ENCODE data around the gene TMC8. TPM values are rescaled to one million over a fixed set of nuclear protein-coding genes. Genes with fewer than 3 reads are reported as not detected.
"Not testable (repeated sequence)": the region's sequence is repeated elsewhere in the genome, so short reads cannot be mapped to it uniquely, and the experiment has no call there.

Gene TMC8
- 3.7 TPM for polyA plus RNA-seq (ENCODE audit: insufficient read length)

- no peak for DNase-seq
Measured at GRCh38 chr17:78130437-78131101, at the start of gene TMC8. TMC8 (plus strand) TSS chr17:78130771; CDS start chr17:78131589, 818 bp downstream.

GRCh38 chr17:78081551-78081950, 49.0 kb upstream of the TMC8 start:
- no peak for DNase-seq

- DNase-seq, result not testable (repeated sequence)
Measured at GRCh38 chr17:78082355-78082872, 48.2 kb upstream of the TMC8 start.

- DNase-seq, result no peak
Measured at GRCh38 chr17:78082988-78083387, 47.6 kb upstream of the TMC8 start.

GRCh38 chr17:78086740-78087139, 43.8 kb upstream of the TMC8 start:
- DNase-seq, result no peak

- DNase-seq, result no peak
Measured at GRCh38 chr17:78088529-78088928, 42.0 kb upstream of the TMC8 start.

- no peak for DNase-seq
Measured at GRCh38 chr17:78089576-78090281, 40.8 kb upstream of the TMC8 start.

GRCh38 chr17:78092794-78093324, 37.7 kb upstream of the TMC8 start:
- DNase-seq, result no peak

- DNase-seq, result no peak
Measured at GRCh38 chr17:78095035-78095434, 35.5 kb upstream of the TMC8 start.

- DNase-seq, result no peak
Measured at GRCh38 chr17:78096093-78096492, 34.5 kb upstream of the TMC8 start.

- no peak for DNase-seq
Measured at GRCh38 chr17:78101112-78101511, 29.5 kb upstream of the TMC8 start.

GRCh38 chr17:78101542-78101941, 29.0 kb upstream of the TMC8 start:
- DNase-seq, result no peak

- DNase-seq, result no peak
Measured at GRCh38 chr17:78103311-78103710, 27.3 kb upstream of the TMC8 start.

GRCh38 chr17:78104540-78104941, 26.0 kb upstream of the TMC8 start:
- DNase-seq, result no peak

GRCh38 chr17:78105101-78105500, 25.5 kb upstream of the TMC8 start:
- no peak for DNase-seq

GRCh38 chr17:78105551-78105950, 25.0 kb upstream of the TMC8 start:
- no peak for DNase-seq

- no peak for DNase-seq
Measured at GRCh38 chr17:78106211-78106610, 24.4 kb upstream of the TMC8 start.

- DNase-seq, result no peak
Measured at GRCh38 chr17:78107457-78107856, 23.1 kb upstream of the TMC8 start.

GRCh38 chr17:78107976-78108725, 22.4 kb upstream of the TMC8 start:
- no peak for DNase-seq

- no peak for DNase-seq
Measured at GRCh38 chr17:78108726-78109488, 21.7 kb upstream of the TMC8 start.

GRCh38 chr17:78109489-78109761, 21.1 kb upstream of the TMC8 start:
- DNase-seq, result no peak

GRCh38 chr17:78110363-78111015, 20.1 kb upstream of the TMC8 start:
- DNase-seq, result no peak
